GM19467 (cell line): ENCODE data around the gene SLFN14.
"Not testable (repeated sequence)": the region's sequence is repeated elsewhere in the genome, so short reads cannot be mapped to it uniquely, and the experiment has no call there.

Experiments
- ATAC-seq: cut with Tn5 transposase; IDR thresholded peaks from one replicate; pipeline ENCODE4 v1.9.1; 2021; ENCODE audit warnings: mild to moderate bottlenecking, moderate library complexity; ENCODE audit not compliant: unreplicated experiment

SLFN14 gene

DNA sequence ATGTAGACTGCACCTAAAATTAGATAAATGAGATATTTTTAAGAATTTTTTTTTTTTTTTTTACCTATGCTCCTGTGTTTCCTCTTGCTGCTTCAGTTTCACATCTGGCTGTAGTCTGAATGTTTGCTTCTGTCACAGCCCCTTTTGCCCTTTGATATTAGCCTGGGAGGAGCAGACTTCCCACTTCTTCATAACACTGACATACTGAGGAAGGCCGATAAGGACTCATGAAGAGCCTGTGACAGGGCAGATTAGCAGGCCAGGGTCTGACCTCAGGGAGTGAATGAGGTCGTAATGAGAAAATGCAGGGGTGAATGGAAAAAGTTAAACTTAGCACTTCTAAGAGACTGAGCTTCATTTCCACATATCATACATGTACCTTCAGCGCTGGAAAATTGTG is at the start of gene SLFN14:
Gene SLFN14, minus strand, starts transcription at position 117 of the 400 bp plus-strand sequence. CDS start 2,757 bp downstream, outside the sequence.
- ATAC-seq: no peak

DNA sequence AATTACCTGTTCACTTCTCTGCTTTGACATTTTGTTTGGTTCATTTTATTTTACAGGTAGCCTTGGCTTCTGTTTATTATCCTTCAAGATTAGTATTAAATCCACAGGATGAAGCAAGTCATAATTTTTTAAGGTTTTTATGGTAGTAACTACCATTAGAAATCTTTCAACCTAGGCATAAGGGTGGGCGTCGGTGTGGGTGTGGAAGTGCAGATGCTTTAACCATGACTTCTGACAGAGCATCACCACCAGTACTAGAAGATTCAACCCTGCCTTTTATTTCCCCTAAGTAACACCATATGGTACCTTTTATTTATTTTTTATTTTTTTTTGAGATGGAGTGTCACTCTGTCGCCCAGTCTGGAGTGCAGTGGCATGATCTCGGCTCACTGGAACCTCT is 49.2 kb upstream of the SLFN14 start:
- ATAC-seq: no peak

DNA sequence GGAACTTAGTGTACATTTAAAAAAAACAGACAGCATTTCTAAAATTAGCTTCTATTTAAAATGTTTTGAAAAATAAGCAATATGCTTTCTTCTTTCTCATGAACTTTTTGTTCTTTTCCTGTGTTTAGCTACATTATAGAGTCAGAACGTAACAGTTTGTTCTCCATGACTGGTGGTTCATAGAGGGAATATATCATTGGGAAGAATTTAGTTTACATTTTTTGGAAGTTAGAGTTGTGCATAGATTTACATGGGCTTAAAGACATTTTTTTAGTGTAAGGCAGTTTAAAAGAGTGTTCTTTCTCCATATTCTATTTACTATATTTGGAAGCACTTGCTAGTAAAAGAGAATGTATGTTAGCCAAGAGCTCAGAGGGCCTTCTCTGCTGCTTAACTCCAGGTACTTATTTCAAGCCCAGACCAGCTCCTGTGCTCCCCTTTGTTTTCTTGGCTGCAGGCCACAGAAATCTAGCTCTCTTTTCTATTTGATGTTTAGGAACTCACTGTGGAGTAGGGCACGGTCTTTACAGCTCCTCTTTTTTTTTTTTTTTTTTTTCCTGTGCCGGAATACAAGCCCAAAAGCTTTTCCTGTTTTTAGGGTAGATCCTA is 46.7 kb upstream of the SLFN14 start:
- ATAC-seq: no peak

DNA sequence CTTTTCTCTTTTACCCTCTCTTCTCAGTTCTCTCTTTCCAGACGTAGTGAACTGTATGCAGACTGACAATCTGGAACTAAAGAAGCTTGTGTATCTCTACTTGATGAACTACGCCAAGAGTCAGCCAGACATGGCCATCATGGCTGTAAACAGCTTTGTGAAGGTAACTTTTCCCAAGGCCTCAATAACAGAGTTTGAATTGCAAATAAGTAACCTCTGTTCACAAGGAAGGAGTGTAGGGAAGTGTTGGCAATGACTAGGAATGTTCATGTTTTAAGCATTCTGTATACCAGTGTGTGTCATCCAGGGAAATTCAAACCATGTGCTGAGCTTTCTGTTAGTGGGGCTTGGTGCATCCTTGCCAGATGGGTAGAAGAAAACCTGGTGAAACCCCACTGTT is 45.1 kb upstream of the SLFN14 start:
- no peak for ATAC-seq

DNA sequence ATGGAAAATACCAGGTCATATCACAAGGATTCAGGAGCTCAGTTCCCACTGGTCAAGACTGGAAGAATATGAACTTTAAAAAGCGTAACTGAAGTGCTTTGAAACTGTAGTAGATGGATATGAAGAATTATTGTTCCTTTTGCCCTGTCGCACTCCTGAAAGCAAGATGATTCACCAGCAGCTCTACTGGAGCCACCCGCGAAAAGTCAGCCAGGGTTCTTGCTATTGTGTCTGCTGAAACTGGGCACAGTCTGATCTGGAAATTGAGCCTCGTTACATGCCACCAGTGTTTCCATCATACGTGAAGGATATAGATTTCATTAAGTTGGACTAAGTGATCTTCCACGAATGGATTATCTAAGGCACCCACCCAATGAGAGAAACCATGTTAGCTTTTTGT is 43.1 kb upstream of the SLFN14 start:
- no peak for ATAC-seq

DNA sequence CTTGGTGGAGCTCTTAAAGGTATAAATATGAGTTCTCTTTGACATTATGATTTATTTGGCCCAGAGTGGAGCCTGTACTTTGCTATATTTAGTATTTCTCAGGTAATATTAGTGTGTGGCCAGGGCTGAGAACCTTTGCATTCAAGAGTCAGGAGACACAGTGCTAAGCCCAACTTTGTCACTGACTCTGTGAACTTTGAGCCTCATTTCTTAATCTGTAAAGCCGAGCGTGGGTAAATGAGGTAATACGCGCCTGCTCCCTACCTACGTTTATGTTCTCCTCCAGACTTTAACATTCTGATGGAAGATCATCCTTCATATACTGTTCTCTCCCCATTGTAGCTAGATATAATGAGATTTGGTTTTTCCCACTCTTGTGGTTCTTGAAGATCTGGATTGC is 37.0 kb upstream of the SLFN14 start:
- no peak for ATAC-seq

DNA sequence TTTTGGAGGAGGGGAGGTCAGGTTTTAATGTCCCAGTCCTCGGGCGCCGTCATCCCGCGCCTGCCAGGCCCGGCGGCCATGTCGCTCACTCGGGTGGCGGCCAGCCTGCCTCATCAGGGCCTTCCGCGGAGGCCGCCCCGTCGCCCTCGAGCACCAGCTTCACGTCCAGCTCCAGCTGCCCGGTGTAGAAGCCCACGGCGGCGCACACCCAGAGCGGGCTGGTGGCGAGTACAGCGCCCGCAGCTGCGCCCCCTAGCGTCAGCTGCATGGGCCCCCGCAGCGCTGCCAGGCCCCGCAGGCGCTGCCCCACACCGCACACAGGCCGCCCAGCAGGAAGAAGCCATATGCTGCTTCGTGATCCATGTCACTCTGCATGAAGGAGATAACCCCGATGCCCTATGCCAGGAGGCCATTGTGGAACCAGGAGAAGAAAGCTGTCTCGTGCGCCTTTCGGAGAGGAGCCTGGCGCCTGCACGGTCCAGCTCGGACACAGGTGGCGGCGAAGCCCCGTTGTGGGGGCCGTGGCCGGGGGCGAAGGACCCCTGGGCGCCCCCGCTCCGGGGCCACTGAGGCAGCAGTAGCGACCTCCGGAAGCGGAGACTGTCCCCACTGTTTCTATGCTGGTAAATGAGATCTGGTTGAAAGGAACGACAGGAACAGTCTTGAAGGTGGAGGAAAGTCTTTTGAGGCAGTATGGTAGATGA is 36.1 kb upstream of the SLFN14 start:
- no peak for ATAC-seq

DNA sequence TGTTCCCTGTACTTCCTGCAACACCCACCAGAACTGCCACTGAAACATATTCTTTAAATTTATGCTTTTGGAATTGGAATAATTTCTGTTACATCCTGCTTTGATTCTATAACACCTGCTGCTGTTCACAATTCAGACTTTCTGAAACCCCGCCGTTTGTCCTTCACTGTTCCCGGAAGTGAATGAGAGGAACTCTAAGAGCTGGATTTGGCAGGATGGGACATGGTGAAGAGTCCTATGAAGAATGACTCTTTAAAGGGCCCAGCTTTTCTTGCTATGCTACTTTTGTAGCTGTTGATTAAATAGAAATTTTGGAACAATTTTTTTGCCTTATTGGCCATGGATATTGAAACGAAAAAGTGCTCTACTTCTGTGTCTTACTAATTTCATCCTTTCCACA is 35.5 kb upstream of the SLFN14 start:
- ATAC-seq: no peak

DNA sequence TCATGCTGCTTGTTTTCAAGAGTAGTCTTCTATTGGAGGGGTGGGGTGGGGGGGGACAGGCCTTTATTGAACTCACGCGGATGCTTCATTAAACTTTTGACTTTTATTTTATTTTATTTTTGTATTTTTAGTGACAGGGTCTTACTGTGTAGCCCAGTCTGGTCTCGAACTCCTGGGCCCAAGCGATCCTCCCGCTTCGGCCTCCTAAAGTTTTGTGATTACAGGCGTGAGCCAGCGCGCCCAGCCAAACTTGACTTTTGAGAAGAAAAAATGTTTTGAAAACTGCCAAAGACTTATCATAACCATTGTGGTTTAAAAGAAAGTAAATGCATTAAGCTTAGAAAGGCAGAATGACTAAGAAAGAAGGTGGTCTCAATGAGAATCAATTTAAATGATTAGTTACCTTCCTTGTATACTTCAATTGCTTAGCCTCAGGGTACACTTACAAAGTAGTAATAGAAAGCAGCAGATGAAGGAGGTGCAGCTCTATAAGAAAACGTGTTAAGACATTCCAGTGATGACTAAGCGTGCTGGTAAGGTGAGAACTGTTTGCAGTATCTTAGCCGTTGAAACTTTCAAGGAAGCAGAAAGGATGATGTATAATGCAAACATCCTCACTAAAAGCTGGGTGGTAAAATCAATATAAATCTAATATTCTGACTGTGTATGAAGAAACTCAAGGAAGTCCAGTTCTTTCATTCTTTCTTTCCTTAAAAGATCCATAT is 27.7 kb upstream of the SLFN14 start:
- ATAC-seq: no peak

DNA sequence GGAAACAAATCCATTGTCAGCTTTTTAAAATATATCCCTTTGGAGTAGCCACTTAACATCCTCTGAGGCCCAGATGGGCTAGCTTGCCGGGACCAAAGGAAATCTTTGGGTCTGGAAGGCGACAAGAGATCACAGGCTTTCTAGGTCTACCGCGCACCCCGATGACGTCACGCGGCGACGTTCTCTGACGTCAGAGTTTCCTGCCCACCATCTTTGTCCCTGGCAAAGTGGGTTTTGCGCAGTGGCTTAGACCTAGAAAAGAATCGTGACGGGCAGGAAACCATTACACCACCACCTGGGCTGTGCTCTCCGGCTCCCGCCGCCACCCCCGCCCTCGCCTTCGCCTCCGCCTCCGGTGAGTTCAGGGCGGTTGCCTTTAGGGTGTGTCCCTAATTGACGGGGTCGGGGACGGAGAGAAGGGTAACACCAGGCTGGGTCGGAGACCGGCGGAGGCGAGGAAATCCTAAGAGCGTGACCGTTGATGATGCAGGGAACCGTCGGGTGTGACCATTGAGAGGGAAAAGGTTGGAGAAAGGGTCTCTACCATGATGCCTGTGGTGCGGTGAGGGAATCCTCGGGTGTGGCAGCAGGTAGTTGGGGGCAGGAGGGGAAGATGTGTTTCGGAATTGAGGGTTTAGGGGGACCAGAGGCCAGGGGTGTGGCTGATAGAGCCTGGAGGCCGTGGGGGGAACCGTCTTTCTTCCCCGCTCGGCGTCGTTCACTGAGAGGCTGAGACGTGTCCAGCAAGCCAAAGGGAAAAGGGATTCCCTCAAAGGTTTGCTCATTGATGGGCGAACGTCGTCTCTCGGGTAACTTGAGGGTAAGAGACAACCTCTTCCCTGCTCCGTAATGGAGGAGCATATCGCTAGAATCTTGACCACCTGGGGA is 26.7 kb upstream of the SLFN14 start, which contains the start of gene AP2B1:
Gene AP2B1, plus strand, starts transcription at position 249 of the 888 bp plus-strand sequence. CDS start 6,709 bp downstream, outside the sequence.
- peak; percentile 83 for ATAC-seq

DNA sequence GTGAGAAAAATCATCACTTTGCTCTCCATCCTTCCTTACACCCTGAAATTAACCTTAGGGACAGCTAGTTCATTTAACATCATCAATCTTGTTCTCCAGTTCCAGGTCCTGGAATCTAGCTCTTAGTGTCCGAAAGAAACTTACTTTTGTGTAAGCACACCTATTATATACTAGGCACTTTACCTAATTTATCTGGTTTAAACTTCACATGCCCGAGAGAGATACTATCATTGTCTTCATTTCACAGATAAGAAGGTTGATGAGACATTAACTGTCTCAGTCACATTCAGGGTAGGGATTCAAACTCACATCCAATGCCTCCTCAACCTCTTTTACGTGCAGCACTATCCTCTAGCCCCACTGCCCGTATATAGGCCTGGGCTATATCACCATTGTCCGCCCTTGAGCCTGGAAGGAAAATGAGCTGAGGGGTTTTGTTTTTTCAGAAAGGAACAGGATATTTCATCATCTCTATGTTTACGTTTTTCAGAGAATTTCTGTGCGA is 26.0 kb upstream of the SLFN14 start:
- peak; percentile 23 for ATAC-seq

DNA sequence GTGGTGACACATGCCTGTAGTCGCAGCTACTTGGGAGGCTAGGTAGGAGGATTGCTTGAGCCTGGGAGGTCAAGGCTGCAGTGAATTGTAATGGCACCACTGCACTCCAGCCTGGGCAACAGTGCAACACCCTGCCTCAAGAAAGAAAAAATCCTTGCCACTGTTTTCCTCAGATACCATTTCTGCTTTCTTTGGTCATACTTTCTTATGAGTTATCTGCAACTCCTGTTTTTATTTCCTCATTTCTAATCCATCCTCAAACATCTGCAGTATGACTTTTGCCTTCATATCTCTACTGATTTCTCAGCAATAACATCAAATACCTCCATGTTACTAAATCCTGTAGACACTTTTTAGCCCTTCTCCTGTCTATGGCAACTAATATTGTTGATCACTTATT is 23.4 kb upstream of the SLFN14 start:
- ATAC-seq: no peak

DNA sequence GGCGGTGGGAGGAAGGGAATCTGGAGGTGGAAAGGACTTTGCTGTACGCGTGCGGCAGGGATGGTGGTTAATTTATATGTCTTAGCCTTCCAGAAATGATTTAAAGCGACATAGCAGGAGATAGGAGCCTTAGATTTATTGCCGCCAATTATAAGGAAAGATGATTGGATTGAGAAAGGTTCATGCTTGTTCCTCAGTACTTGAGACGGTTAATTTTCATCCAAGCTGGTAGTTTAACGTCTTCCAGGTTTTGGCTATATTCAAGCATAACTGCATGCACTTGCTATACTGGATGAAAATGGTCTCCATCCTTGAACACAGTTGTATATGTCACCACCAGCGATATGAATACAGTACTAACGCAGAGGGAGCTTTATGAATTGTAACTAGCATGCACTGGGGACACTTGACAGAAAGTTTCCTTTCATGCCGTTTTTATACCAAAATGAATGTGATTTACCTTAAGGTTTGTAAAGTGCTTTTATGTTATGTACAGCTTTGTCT is 18.4 kb upstream of the SLFN14 start:
- no peak for ATAC-seq

DNA sequence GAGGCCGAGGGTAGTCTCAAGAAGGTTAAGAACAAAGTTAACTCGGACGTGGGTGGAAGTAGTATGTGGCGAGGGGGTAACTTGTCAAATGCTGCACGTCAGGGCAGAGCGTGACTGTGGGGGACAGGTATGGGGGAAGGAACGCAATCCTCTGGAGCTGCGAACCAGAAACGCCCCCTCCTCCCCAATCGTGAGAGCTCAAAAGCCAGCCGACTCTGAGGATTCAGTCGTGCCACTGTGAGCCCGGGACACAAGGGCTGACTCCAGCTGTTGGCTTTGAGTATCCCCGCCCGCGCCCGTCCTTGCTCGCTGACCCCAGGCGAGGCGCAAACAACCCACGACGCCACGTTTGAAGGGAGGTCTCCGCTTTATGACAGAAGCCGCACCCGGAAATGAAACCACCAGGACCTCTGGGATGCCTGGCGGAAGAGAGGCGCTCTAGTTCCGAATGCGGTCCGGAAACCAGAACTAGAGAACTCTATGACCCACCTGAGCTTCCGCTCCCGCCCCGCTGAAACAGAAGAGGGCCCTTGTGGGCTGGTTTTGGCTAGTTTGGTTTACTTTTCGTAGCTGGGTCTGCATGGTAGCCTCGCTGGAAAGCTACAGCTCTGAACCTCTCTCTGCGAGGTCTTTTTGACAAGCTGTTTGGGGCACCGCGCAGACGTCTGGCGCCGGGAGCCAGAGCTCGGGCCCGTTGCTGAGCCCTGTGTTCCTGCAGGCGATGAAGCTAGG is 17.7 kb upstream of the SLFN14 start, which contains the start of gene PEX12:
Gene PEX12, minus strand, starts transcription at position 375 of the 732 bp plus-strand sequence. CDS start 550 bp downstream, outside the sequence.
- ATAC-seq: peak; percentile 81

DNA sequence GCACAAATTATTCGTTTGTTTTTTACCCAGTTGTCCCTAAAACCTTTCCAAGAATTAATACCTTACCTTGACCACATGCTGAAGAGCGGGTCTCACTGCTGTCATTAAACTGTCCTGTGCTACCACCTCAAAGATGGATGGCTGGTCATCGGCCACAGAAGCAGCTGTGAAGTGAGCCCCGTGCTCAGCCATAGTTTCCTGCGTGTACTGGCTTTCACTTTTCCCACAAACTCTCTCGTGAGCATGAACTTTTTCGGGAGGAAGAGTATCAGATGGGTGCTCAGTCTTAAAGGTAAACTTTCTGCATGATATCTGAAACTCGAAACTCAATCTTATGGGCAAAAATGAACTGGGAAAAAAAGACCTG is 17.2 kb upstream of the SLFN14 start:
- no peak for ATAC-seq

DNA sequence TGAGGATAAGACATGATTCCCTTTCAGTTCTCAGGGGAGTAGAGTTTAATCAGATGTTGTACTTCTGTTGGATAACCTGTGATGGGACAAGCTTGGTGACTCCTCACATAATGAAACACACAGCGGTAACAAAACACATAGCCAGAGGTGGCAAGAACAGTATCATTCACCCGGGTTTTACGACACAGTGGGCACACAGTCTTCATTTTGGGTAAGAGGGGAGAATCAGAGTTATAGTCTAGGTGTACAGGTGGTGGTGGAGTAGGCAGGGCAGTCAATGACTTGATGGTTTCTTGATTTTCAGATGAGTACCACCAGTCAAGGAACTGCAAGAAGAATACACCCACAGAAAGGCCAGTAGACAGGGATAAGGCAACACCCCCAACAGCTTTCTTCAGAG is 15.1 kb upstream of the SLFN14 start:
- no peak for ATAC-seq

DNA sequence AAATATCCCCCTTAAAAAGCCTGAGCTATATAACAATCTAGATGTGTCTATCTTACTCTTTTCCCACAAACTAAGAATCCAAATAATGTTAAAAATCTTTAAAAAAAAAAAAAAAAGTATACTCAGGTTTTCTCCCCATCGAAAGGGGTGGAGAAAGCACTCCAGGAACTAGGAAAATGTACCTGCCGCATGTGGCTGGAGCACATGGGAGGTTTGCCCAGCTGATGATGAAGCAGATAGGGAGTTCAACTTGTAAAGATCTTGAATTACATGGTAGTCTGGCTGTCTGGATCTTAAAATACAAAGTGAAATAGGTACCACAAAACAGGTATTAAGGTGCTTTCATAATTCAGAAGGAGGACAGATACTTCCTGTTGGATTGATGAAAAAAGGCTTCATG is 8.8 kb upstream of the SLFN14 start:
- ATAC-seq: no peak

DNA sequence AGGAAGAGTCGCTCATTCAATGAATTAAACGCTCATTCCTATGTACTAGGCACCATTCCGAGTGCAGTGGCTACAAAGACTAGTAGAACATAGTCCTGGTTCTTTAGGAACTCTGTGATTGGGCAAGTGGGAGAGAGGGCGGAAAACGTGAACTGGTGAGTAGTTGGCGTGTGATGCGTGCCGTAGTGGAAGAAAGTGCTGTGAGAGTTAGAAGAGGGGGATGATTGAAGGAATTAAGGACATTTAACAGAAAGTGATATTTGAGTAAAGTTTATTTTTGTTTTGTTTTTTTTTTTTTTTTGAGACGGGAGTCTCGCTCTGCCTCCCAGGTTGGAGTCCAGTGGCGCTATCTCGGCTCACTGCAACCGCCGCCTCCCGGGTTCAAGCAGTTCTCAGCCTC is 7.9 kb upstream of the SLFN14 start:
- ATAC-seq: no peak

DNA sequence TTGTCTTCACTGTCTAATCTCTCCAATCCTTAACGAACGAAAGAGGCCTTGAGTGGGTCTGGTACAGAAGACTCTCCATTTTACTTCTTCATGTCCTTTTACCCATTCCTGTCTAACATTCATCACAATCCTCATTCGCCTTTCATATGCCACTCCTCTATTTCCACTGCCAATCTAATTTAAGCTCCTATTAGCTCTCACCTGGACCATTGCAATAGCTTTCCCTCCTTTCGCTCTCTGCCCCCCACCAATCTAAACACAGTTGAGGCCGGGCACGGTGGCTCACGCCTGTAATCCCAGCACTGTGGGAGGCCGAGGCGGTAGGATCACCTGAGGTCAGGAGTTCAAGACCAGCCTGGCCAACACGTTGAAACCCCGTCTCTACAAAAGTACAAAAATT is 6.3 kb upstream of the SLFN14 start:
- no peak for ATAC-seq

DNA sequence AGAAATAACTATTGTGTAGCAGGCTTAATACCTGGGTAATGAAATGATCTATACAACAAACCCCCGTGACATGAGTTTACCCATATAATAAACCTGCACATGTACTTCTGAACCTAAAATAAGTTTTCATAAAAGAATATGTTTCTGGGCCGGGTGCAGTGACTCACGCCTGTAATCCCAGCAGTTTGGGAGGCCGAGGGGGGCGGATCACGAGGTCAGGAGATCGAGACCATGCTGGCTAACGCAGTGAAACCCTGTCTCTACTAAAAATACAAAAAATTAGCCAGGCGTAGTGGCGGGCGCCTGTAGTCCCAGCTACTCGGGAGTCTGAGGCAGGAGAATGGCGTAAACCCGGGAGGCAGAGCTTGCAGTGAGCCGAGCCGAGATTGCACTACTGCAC is 2.6 kb upstream of the SLFN14 start:
- not testable (repeated sequence) for ATAC-seq
